ENCODE data around the gene BSX.

DNA sequence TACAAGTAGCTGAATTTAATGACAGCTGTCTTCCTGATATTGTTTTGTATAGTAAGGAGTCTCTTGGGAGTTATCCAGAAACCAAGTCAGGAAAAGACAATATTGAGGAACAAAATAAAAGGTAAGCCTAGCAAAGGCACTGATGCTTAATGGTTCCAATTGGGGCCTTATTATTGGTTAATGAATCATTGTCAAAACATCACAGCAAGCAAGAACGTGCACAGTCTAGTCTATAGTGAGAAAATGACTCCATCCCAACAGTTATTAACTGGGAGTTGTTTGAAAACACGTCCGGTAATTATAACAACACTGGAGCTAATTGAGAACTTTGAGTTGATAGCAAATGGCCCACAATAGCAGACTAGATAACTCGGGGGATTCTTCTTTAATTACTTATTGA is 17.7 kb downstream of the BSX start:
- TF ChIP-seq EP300 (IDR thresholded peaks at IDR 0.05), result no peak
- no peak for TF ChIP-seq CTCF (IDR thresholded peaks at IDR 0.05)
- TF ChIP-seq POLR2AphosphoS5 (IDR thresholded peaks at IDR 0.05), result no peak

Data from esophagus muscularis mucosa (tissue), 4 donors.